Astrocyte (in vitro differentiated cells and primary cell): Measurements from ENCODE around the gene DOLPP1. TPM values are rescaled to one million over a fixed set of nuclear protein-coding genes. Genes with fewer than 3 reads are reported as not detected.

ENCODE experiments used
- DNase-seq: peaks from one replicate; pipeline ENCODE4 v3.0.0-alpha.2; 2010; ENCODE audit warnings: low read depth
- FAIRE-seq: peaks from 2 replicates; lab custom pipeline; 2011; peaks lifted over from hg19 to GRCh38; lab: Jason Lieb, UNC
- H2AFZ ChIP-seq: 2 replicates; pipeline ENCODE4 v1.6.0; 2012; ENCODE audit warnings: low read depth, low read length, inconsistent platforms
- H3K27ac ChIP-seq: 2 replicates; pipeline ENCODE4 v1.5.1; 2011; ENCODE audit warnings: low read depth, low read length, inconsistent platforms
- H3K27me3 ChIP-seq: 2 replicates; pipeline ENCODE4 v1.6.0; 2011; ENCODE audit warnings: low read length, inconsistent platforms; ENCODE audit not compliant: insufficient read depth
- H3K36me3 ChIP-seq: 2 replicates; pipeline ENCODE4 v1.5.1; 2011; ENCODE audit warnings: low read length, inconsistent platforms; ENCODE audit not compliant: insufficient read depth
- H3K4me1 ChIP-seq: 2 replicates; pipeline ENCODE4 v1.5.1; 2011; ENCODE audit warnings: low read length, inconsistent platforms; ENCODE audit not compliant: insufficient read depth
- H3K4me2 ChIP-seq: 2 replicates; pipeline ENCODE4 v1.6.0; 2012; ENCODE audit warnings: low read length, inconsistent platforms
- H3K4me3 ChIP-seq: 2 replicates; pipeline ENCODE4 v1.5.1; 2011; ENCODE audit warnings: low read depth, mild to moderate bottlenecking, low read length, inconsistent platforms; ENCODE audit not compliant: insufficient read depth
- H3K79me2 ChIP-seq: 2 replicates; pipeline ENCODE4 v1.6.0; 2012; ENCODE audit warnings: mild to moderate bottlenecking, low read length, inconsistent platforms; ENCODE audit not compliant: insufficient read depth
- H3K9ac ChIP-seq: 2 replicates; pipeline ENCODE4 v1.6.0; 2012; ENCODE audit warnings: mild to moderate bottlenecking, low read length, inconsistent platforms
- H3K9me3 ChIP-seq: 2 replicates; pipeline ENCODE4 v1.5.1; 2012; ENCODE audit warnings: low read depth, mild to moderate bottlenecking, low read length, inconsistent platforms; ENCODE audit not compliant: insufficient read depth
- H4K20me1 ChIP-seq: 2 replicates; pipeline ENCODE4 v1.6.0; 2012; ENCODE audit warnings: low read length, inconsistent platforms; ENCODE audit not compliant: insufficient read depth
- H3K27ac Mint-ChIP-seq: one replicate; pipeline ENCODE4 v1.8.0; 2021; ENCODE audit warnings: mild to moderate bottlenecking, mixed read lengths; ENCODE audit not compliant: unreplicated experiment
- H3K27me3 Mint-ChIP-seq: one replicate; pipeline ENCODE4 v1.8.0; 2021; ENCODE audit warnings: low read depth, mixed read lengths; ENCODE audit not compliant: unreplicated experiment
- H3K36me3 Mint-ChIP-seq: one replicate; pipeline ENCODE4 v1.8.0; 2021; ENCODE audit warnings: low read depth, mixed read lengths; ENCODE audit not compliant: unreplicated experiment
- H3K4me1 Mint-ChIP-seq: one replicate; pipeline ENCODE4 v1.8.0; 2021; ENCODE audit warnings: low read depth, mixed read lengths; ENCODE audit not compliant: unreplicated experiment
- H3K4me3 Mint-ChIP-seq: one replicate; pipeline ENCODE4 v1.8.0; 2021; ENCODE audit warnings: mild to moderate bottlenecking, moderate library complexity, mixed read lengths; ENCODE audit not compliant: unreplicated experiment
- H3K9me3 Mint-ChIP-seq: one replicate; pipeline ENCODE4 v1.8.0; 2021; ENCODE audit warnings: mild to moderate bottlenecking, mixed read lengths; ENCODE audit not compliant: unreplicated experiment
- EZH2 ChIP-seq: IDR thresholded peaks from 2 replicates; pipeline ENCODE4 v1.6.1; 2012; ENCODE audit warnings: mild to moderate bottlenecking, low read length, inconsistent platforms; ENCODE audit not compliant: insufficient read depth
- total RNA-seq: library from RNA; stranded (reverse); gene quantifications from 2 replicates; pipeline ENCODE4 v1.2.1, GENCODE V29; 2021
- TF ChIP-seq, protein P1 (sequence below): IDR thresholded peaks from 2 replicates; pipeline ENCODE4 v1.5.1; 2011; ENCODE audit warnings: low read depth, mild to moderate bottlenecking, inconsistent platforms, low read length, moderate library complexity; ENCODE audit not compliant: insufficient read depth

Gene DOLPP1
- total RNA-seq, 1 donor from 2014 or later = 17.9 TPM

- Histone ChIP-seq H3K4me3 (no peak overlapping the region), H3K36me3 (no peaks in the 10 kb centered on the region), H3K4me2 (no peak overlapping the region), H2AFZ (no peak overlapping the region), H4K20me1 (no peaks in the 10 kb centered on the region), H3K9ac (no peak overlapping the region), H3K27ac (no peak overlapping the region), H3K4me1 (no peaks in the 10 kb centered on the region), H3K27me3 (no peaks in the 10 kb centered on the region), H3K79me2 (no peaks in the 10 kb centered on the region), H3K9me3 (no peaks in the 10 kb centered on the region)
- no peak for FAIRE-seq
- DNase-seq = no peak
- peaks cover 21% of the 10 kb centered on the region for H3K36me3 Mint-ChIP-seq
- H3K4me3 Mint-ChIP-seq = no peak overlapping the region
- H3K27me3 Mint-ChIP-seq = peaks cover 5% of the 10 kb centered on the region
- H3K9me3 Mint-ChIP-seq = no peaks in the 10 kb centered on the region
- H3K27ac Mint-ChIP-seq = no peak overlapping the region
- TF ChIP-seq, protein P1, sequence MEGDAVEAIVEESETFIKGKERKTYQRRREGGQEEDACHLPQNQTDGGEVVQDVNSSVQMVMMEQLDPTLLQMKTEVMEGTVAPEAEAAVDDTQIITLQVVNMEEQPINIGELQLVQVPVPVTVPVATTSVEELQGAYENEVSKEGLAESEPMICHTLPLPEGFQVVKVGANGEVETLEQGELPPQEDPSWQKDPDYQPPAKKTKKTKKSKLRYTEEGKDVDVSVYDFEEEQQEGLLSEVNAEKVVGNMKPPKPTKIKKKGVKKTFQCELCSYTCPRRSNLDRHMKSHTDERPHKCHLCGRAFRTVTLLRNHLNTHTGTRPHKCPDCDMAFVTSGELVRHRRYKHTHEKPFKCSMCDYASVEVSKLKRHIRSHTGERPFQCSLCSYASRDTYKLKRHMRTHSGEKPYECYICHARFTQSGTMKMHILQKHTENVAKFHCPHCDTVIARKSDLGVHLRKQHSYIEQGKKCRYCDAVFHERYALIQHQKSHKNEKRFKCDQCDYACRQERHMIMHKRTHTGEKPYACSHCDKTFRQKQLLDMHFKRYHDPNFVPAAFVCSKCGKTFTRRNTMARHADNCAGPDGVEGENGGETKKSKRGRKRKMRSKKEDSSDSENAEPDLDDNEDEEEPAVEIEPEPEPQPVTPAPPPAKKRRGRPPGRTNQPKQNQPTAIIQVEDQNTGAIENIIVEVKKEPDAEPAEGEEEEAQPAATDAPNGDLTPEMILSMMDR = no peak
- no peak for TF ChIP-seq EZH2
- no peaks in the 10 kb centered on the region for H3K4me1 Mint-ChIP-seq
These were observed 16.9 kb downstream of the DOLPP1 start for GRCh38 chr9:129097671-129098306.

DNA sequence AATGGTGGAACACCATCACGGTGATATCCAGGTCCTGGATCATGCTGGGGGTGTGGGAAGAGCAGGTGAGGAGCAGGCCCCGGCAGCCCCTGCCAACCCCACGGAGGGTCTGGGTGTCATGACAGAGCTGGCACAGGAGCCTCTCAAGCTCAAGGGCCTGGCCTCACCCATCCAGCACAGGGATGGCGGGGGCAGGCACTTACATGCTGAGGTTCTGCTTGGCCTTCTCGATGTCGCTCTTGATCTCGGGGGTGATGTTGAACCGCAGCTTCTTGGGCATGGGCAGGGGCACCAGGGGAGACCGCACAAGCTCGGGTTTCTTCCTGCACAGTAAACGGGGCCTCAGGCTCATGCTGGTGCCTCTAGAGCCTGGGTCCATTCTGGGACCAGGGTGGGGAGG lies 17.4 kb downstream of the DOLPP1 start:
- no peak for TF ChIP-seq EZH2
- TF ChIP-seq, protein P1 = no peak

DNA sequence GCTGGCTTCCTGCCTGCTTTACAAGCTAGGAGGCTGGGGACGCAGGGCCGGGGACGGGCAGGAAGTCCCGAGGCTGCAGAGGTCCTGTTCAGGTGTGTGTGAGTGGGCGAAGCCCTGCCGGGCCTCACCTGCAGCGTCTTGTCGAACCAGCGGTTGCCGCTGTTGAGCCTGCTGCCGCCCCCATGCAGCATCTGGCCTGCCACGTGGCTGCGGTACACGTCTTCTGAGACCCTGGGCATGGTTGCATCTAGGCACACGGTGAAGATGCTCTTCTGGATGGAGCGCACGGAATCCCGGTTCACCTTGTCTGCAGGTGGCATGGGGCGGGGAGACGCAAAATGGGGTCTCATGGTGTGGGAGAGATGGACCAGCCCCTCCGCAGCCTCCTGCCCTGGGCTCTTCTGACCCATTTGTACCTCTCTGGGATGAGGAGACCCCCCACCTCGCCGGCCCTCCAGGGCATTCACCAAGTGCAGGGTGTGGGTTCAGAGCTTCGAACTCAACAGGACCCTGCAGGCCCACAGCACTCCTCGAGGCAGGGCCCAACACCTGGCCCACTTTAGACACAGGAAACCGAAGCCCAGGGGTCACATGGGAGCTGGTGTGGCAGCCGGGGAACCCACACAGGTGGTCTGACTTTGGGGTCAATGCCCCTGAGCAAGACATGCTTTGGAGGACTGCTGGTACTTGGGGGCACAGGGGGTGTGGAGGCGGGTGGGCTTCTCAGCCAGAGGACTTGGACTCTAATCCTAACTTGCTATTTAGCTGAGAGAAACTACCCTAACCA lies 19.7 kb downstream of the DOLPP1 start:
- no peak overlapping the region for H3K27ac Mint-ChIP-seq
- Histone ChIP-seq H3K9me3 (no peaks in the 10 kb centered on the region), H3K27ac (no peak overlapping the region), H4K20me1 (no peaks in the 10 kb centered on the region), H3K4me3 (no peak overlapping the region), H3K79me2 (no peaks in the 10 kb centered on the region), H2AFZ (no peak overlapping the region), H3K9ac (no peak overlapping the region), H3K4me2 (no peak overlapping the region), H3K36me3 (no peaks in the 10 kb centered on the region), H3K4me1 (no peaks in the 10 kb centered on the region), H3K27me3 (no peaks in the 10 kb centered on the region)
- no peak for DNase-seq
- peaks cover 20% of the 10 kb centered on the region for H3K36me3 Mint-ChIP-seq
- H3K4me3 Mint-ChIP-seq = no peak overlapping the region
- H3K9me3 Mint-ChIP-seq = no peaks in the 10 kb centered on the region
- H3K4me1 Mint-ChIP-seq = no peaks in the 10 kb centered on the region
- no peak for FAIRE-seq
- TF ChIP-seq, protein P1 = no peak
- TF ChIP-seq EZH2 = no peak
- H3K27me3 Mint-ChIP-seq = peaks cover 5% of the 10 kb centered on the region

More for the DNA sequence above, 17.4 kb downstream of the DOLPP1 start:
- Histone ChIP-seq H2AFZ (no peak overlapping the region), H3K4me2 (no peak overlapping the region), H3K9me3 (no peaks in the 10 kb centered on the region), H3K9ac (no peak overlapping the region), H3K27me3 (no peaks in the 10 kb centered on the region), H3K4me3 (no peak overlapping the region), H3K4me1 (no peaks in the 10 kb centered on the region), H4K20me1 (no peaks in the 10 kb centered on the region), H3K79me2 (no peaks in the 10 kb centered on the region), H3K27ac (no peak overlapping the region), H3K36me3 (no peaks in the 10 kb centered on the region)
- Mint-ChIP-seq H3K4me3 (no peak overlapping the region), H3K9me3 (no peaks in the 10 kb centered on the region), H3K4me1 (no peaks in the 10 kb centered on the region), H3K27me3 (peaks cover 5% of the 10 kb centered on the region), H3K36me3 (peaks cover 21% of the 10 kb centered on the region), H3K27ac (no peak overlapping the region)
- no peak for DNase-seq
- no peak for FAIRE-seq
